Tibial nerve (tissue), 4 donors: ENCODE results near the gene UBIAD1. TPM values are rescaled to one million over a fixed set of nuclear protein-coding genes. Genes with fewer than 3 reads are reported as not detected.
"Not testable (repeated sequence)": the region's sequence is repeated elsewhere in the genome, so short reads cannot be mapped to it uniquely, and the experiment has no call there.

Experiments
- DNase-seq, 2 donors: peaks; one replicate each; pipeline ENCODE4 v3.0.0-alpha.2; 2019; ENCODE audit warnings: low spot score in 2 of 2
- H3K27ac ChIP-seq, 4 donors: fragments of 200-600 bp; sonication (generic) in 3 of 4; one replicate each; pipeline ENCODE4 v1.5.1; 2017 to 2019; ENCODE audit warnings: mild to moderate bottlenecking in 1 of 4
- H3K27me3 ChIP-seq, 2 donors: fragments of 200-600 bp; sonication (generic) in 1 of 2; one replicate each; pipeline versions ENCODE4 v1.5.1 to v1.6.0; 2017 to 2019
- H3K36me3 ChIP-seq, 3 donors: fragments of 200-600 bp; sonication (generic); one replicate each; pipeline ENCODE4 v1.5.1; 2018 to 2019
- H3K4me1 ChIP-seq, 4 donors: fragments of 200-600 bp; sonication (generic) in 3 of 4; one replicate each; pipeline ENCODE4 v1.5.1; 2017 to 2019
- H3K4me3 ChIP-seq, 4 donors: fragments of 200-600 bp; sonication (generic) in 3 of 4; one replicate each; pipeline ENCODE4 v1.5.1; 2017 to 2019; ENCODE audit warnings: mild to moderate bottlenecking in 1 of 4, moderate library complexity in 1 of 4
- H3K9me3 ChIP-seq, 4 donors: fragments of 200-600 bp; sonication (generic) in 3 of 4; one replicate each; pipeline ENCODE4 v1.5.1; 2017 to 2019
- EP300 ChIP-seq, 2 donors: sonication (generic); formaldehyde crosslinking; IDR thresholded peaks; one replicate each; pipeline ENCODE4 v1.6.1; 2017; ENCODE audit warnings: antibody characterized with exemption in 2 of 2, mild to moderate bottlenecking in 1 of 2
- POLR2A ChIP-seq, 2 donors: fragments of 450-650 bp; IDR thresholded peaks; one replicate each; pipeline ENCODE4 v1.6.1; 2017; ENCODE audit warnings: antibody characterized with exemption in 2 of 2, mild to moderate bottlenecking in 2 of 2, moderate library complexity in 2 of 2
- WGBS, 2 donors: methylation state at CpG; one replicate each; pipeline ENCODE4 v1.1.5; 2018; 5-methylcytosine and 5-hydroxymethylcytosine counted together
- total RNA-seq, 4 donors: library from RNA; depleted of rRNA; stranded (reverse); fragments of >200 nt; gene quantifications; one replicate each; pipeline ENCODE4 v1.1.0, GENCODE V29; 2016
- TF ChIP-seq, protein P1 (sequence below), 5 experiments: fragments of 200-600 bp in 3 of 5; fragments of 450-650 bp in 2 of 5; sonication (generic) in 3 of 5; IDR thresholded peaks; one replicate each; pipeline ENCODE4 v1.5.1; 2016 to 2019; ENCODE audit warnings: antibody characterized with exemption in 5 of 5, mild to moderate bottlenecking in 3 of 5, moderate library complexity in 2 of 5

Gene UBIAD1
- total RNA-seq, 4 donors from 2014 or later: 8.7 to 23.7 (median 17.5) TPM

GRCh38 chr1:11301601-11302000 lies 28.6 kb downstream of the UBIAD1 start:
- TF ChIP-seq POLR2A (IDR thresholded peaks at IDR 0.05): no peak
- no peak for TF ChIP-seq EP300 (IDR thresholded peaks at IDR 0.05)
- TF ChIP-seq, protein P1, sequence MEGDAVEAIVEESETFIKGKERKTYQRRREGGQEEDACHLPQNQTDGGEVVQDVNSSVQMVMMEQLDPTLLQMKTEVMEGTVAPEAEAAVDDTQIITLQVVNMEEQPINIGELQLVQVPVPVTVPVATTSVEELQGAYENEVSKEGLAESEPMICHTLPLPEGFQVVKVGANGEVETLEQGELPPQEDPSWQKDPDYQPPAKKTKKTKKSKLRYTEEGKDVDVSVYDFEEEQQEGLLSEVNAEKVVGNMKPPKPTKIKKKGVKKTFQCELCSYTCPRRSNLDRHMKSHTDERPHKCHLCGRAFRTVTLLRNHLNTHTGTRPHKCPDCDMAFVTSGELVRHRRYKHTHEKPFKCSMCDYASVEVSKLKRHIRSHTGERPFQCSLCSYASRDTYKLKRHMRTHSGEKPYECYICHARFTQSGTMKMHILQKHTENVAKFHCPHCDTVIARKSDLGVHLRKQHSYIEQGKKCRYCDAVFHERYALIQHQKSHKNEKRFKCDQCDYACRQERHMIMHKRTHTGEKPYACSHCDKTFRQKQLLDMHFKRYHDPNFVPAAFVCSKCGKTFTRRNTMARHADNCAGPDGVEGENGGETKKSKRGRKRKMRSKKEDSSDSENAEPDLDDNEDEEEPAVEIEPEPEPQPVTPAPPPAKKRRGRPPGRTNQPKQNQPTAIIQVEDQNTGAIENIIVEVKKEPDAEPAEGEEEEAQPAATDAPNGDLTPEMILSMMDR (IDR thresholded peaks at IDR 0.05): no peak
- Histone ChIP-seq H3K4me1 (no peaks in the 10 kb centered on the region), H3K27ac (no peak overlapping the region), H3K4me3 (no peak overlapping the region), H3K9me3 (no peaks in the 10 kb centered on the region), H3K36me3 (peaks cover 0 to 9% (median 0%) of the 10 kb centered on the region in 3 donors), H3K27me3 (no peaks in the 10 kb centered on the region)
- WGBS, 2 donors: 28 to 48% methylated on average over 9 of the region's 9 CpGs
- DNase-seq: no peak

GRCh38 chr1:11302366-11302765 lies 29.4 kb downstream of the UBIAD1 start:
- Histone ChIP-seq H3K27ac (no peak overlapping the region), H3K36me3 (peaks cover 0 to 3% (median 0%) of the 10 kb centered on the region in 3 donors), H3K9me3 (no peaks in the 10 kb centered on the region), H3K27me3 (no peaks in the 10 kb centered on the region), H3K4me1 (no peaks in the 10 kb centered on the region), H3K4me3 (no peak overlapping the region)
- no peak for TF ChIP-seq EP300 (IDR thresholded peaks at IDR 0.05)
- TF ChIP-seq POLR2A (IDR thresholded peaks at IDR 0.05): no peak
- 89 to 100% methylated on average over 2 of the region's 2 CpGs for WGBS, 2 donors
- no peak for DNase-seq

DNA sequence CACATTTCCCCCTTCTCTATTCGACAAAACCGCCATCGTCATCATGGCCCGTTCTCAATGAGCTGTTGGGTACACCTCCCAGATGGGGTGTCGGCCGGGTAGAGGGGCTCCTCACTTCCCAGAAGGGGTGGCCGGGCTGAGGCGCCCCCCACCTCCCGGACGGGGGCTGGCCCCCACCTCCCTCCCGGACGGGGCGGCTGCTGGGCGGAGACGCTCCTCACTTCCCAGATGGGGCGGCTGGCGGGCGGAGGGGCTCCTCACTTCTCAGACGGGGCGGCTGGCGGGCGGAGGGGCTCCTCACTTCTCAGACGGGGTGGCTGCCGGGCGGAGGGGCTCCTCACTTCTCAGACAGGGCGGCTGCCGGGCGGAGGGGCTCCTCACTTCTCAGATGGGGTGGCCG lies 32.5 kb downstream of the UBIAD1 start:
- H3K9me3 ChIP-seq, H3K27me3 ChIP-seq, H3K4me1 ChIP-seq, H3K27ac ChIP-seq, H3K4me3 ChIP-seq, DNase-seq, H3K36me3 ChIP-seq: not testable (repeated sequence)
- 81 to 85% methylated on average over 17 to 23 of the region's 29 CpGs for WGBS, 2 donors

- H3K36me3 ChIP-seq: no peaks in the 10 kb centered on the region
- no peaks in the 10 kb centered on the region for H3K27me3 ChIP-seq
- no peaks in the 10 kb centered on the region for H3K9me3 ChIP-seq
- no peaks in the 10 kb centered on the region for H3K4me1 ChIP-seq
- no peak overlapping the region for H3K4me3 ChIP-seq
- TF ChIP-seq POLR2A (IDR thresholded peaks at IDR 0.05) (no peak), EP300 (IDR thresholded peaks at IDR 0.05) (no peak)
- TF ChIP-seq, protein P1 (IDR thresholded peaks at IDR 0.05): no peak
- no peak overlapping the region for H3K27ac ChIP-seq
- DNase-seq: no peak
- WGBS, 2 donors: 80 to 90% methylated on average over 3 of the region's 3 CpGs
Observed at GRCh38 chr1:11307852-11308251, 34.9 kb downstream of the UBIAD1 start.

GRCh38 chr1:11308699-11309224 lies 35.8 kb downstream of the UBIAD1 start:
- WGBS, 2 donors: 88% methylated on average over 6 of the region's 6 CpGs
- TF ChIP-seq, protein P1 (IDR thresholded peaks at IDR 0.05): no peak
- no peak for TF ChIP-seq EP300 (IDR thresholded peaks at IDR 0.05)
- no peak for TF ChIP-seq POLR2A (IDR thresholded peaks at IDR 0.05)
- DNase-seq: no peak

GRCh38 chr1:11309385-11309784 lies 36.4 kb downstream of the UBIAD1 start:
- Histone ChIP-seq H3K27me3 (no peaks in the 10 kb centered on the region), H3K4me1 (no peaks in the 10 kb centered on the region), H3K36me3 (no peaks in the 10 kb centered on the region), H3K27ac (no peak overlapping the region), H3K4me3 (no peak overlapping the region), H3K9me3 (no peaks in the 10 kb centered on the region)
- DNase-seq: no peak
- 90 to 91% methylated on average over 7 of the region's 7 CpGs for WGBS, 2 donors
- no peak for TF ChIP-seq EP300 (IDR thresholded peaks at IDR 0.05)
- no peak for TF ChIP-seq POLR2A (IDR thresholded peaks at IDR 0.05)
- TF ChIP-seq, protein P1 (IDR thresholded peaks at IDR 0.05): no peak

More at GRCh38 chr1:11308699-11309224, 35.8 kb downstream of the UBIAD1 start:
- H3K27me3 ChIP-seq: no peaks in the 10 kb centered on the region
- no peaks in the 10 kb centered on the region for H3K9me3 ChIP-seq
- H3K27ac ChIP-seq: no peak overlapping the region
- no peak overlapping the region for H3K4me3 ChIP-seq
- H3K4me1 ChIP-seq: no peaks in the 10 kb centered on the region
- H3K36me3 ChIP-seq: no peaks in the 10 kb centered on the region
